Measurements from ENCODE around the gene ELOVL5.
"Not testable (repeated sequence)": the region's sequence is repeated elsewhere in the genome, so short reads cannot be mapped to it uniquely, and the experiment has no call there.

Gene ELOVL5

GRCh38 chr6:53318429-53318828 lies 30.3 kb downstream of the ELOVL5 start:
- H3K4me3 ChIP-seq (replicated peaks; ENCODE audit: insufficient read depth, low read length): no peak overlapping the region
- DNase-seq (ENCODE audit: low read depth in 1 of 2, low spot score in 1 of 2): no peak
- H3K27me3 ChIP-seq (ENCODE audit: insufficient read depth, poor library complexity, severe bottlenecking): no peaks in the 10 kb centered on the region
- H3K27ac ChIP-seq (replicated peaks): no peak overlapping the region
- TF ChIP-seq, protein P1, sequence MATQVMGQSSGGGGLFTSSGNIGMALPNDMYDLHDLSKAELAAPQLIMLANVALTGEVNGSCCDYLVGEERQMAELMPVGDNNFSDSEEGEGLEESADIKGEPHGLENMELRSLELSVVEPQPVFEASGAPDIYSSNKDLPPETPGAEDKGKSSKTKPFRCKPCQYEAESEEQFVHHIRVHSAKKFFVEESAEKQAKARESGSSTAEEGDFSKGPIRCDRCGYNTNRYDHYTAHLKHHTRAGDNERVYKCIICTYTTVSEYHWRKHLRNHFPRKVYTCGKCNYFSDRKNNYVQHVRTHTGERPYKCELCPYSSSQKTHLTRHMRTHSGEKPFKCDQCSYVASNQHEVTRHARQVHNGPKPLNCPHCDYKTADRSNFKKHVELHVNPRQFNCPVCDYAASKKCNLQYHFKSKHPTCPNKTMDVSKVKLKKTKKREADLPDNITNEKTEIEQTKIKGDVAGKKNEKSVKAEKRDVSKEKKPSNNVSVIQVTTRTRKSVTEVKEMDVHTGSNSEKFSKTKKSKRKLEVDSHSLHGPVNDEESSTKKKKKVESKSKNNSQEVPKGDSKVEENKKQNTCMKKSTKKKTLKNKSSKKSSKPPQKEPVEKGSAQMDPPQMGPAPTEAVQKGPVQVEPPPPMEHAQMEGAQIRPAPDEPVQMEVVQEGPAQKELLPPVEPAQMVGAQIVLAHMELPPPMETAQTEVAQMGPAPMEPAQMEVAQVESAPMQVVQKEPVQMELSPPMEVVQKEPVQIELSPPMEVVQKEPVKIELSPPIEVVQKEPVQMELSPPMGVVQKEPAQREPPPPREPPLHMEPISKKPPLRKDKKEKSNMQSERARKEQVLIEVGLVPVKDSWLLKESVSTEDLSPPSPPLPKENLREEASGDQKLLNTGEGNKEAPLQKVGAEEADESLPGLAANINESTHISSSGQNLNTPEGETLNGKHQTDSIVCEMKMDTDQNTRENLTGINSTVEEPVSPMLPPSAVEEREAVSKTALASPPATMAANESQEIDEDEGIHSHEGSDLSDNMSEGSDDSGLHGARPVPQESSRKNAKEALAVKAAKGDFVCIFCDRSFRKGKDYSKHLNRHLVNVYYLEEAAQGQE (IDR thresholded peaks at IDR 0.05; ENCODE audit: insufficient replicate concordance, low read depth): no peak
- TF ChIP-seq CTCF (IDR thresholded peaks at IDR 0.05; ENCODE audit: insufficient read depth, low read length) (no peak), GABPA (IDR thresholded peaks at IDR 0.05; ENCODE audit: low read depth) (no peak), POLR2AphosphoS5 (IDR thresholded peaks at IDR 0.05; ENCODE audit: low read depth) (no peak), SPI1 (IDR thresholded peaks at IDR 0.05; ENCODE audit: borderline replicate concordance, low read depth) (no peak)

- Histone ChIP-seq H3K27ac (replicated peaks) (no peak overlapping the region), H3K4me3 (replicated peaks; ENCODE audit: insufficient read depth, low read length) (no peak overlapping the region), H3K27me3 (ENCODE audit: insufficient read depth, poor library complexity, severe bottlenecking) (no peaks in the 10 kb centered on the region)
- no peak for TF ChIP-seq GABPA (IDR thresholded peaks at IDR 0.05; ENCODE audit: low read depth)
- TF ChIP-seq SPI1 (IDR thresholded peaks at IDR 0.05; ENCODE audit: borderline replicate concordance, low read depth): no peak
- TF ChIP-seq, protein P1 (IDR thresholded peaks at IDR 0.05; ENCODE audit: insufficient replicate concordance, low read depth): no peak
- no peak for TF ChIP-seq POLR2AphosphoS5 (IDR thresholded peaks at IDR 0.05; ENCODE audit: low read depth)
- TF ChIP-seq CTCF (IDR thresholded peaks at IDR 0.05; ENCODE audit: insufficient read depth, low read length): no peak
- DNase-seq (ENCODE audit: low read depth in 1 of 2, low spot score in 1 of 2): no peak
Observed at GRCh38 chr6:53317861-53318260, 30.9 kb downstream of the ELOVL5 start.

DNA sequence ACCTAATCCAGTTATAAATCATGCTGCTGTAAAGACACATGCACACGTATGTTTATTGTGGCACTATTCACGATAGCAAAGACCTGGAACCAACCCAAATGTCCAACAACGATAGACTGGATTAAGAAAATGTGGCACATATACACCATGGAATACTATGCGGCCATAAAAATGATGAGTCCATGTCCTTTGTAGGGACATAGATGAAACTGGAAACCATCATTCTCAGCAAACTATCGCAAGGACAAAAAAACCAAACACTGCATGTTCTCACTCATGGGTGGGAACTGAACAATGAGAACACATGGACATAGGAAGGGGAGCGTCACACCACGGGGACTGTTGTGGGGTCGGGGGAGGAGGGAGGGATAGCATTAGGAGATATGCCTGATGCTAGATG lies 31.5 kb downstream of the ELOVL5 start:
- DNase-seq (ENCODE audit: low read depth in 1 of 2, low spot score in 1 of 2); H3K4me3 ChIP-seq (replicated peaks; ENCODE audit: insufficient read depth, low read length); H3K27me3 ChIP-seq (ENCODE audit: insufficient read depth, poor library complexity, severe bottlenecking); H3K27ac ChIP-seq (replicated peaks): not testable (repeated sequence)

DNA sequence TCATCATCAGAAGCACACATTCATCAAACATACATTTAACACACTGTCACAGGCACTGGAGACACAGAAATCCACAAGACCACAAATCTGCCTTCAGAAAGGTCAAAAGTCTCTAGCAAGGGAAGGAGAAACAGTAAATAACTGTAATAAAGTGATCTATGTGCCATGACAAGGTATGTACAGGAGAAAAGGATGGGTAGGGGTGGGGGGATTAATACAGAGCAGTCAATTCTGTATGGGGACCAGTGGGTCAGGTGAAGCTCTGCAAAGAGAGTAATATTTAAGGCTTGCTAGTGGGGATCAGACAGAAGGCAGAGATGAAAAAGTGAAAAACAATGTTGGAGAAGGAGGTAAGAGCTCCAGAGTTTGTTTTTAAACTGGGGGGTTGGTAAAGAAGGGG lies 32.6 kb downstream of the ELOVL5 start:
- no peak for DNase-seq (ENCODE audit: low read depth in 1 of 2, low spot score in 1 of 2)
- no peak overlapping the region for H3K27ac ChIP-seq (replicated peaks)

More for the DNA sequence above, 32.6 kb downstream of the ELOVL5 start:
- TF ChIP-seq POLR2AphosphoS5 (IDR thresholded peaks at IDR 0.05; ENCODE audit: low read depth): no peak
- TF ChIP-seq, protein P1 (IDR thresholded peaks at IDR 0.05; ENCODE audit: insufficient replicate concordance, low read depth): no peak
- no peak for TF ChIP-seq SPI1 (IDR thresholded peaks at IDR 0.05; ENCODE audit: borderline replicate concordance, low read depth)
- TF ChIP-seq GABPA (IDR thresholded peaks at IDR 0.05; ENCODE audit: low read depth): no peak
- TF ChIP-seq CTCF (IDR thresholded peaks at IDR 0.05; ENCODE audit: insufficient read depth, low read length): no peak
- Histone ChIP-seq H3K27me3 (ENCODE audit: insufficient read depth, poor library complexity, severe bottlenecking) (no peaks in the 10 kb centered on the region), H3K4me3 (replicated peaks; ENCODE audit: insufficient read depth, low read length) (no peak overlapping the region)
